SKM-1 (cell line): ENCODE measurements around the gene DCUN1D2.

Source experiments
- DNase-seq: peaks from one replicate; lab custom pipeline; 2025; ENCODE audit not compliant: unreplicated experiment; lab: John Stamatoyannopoulos, UW

Gene DCUN1D2

DNA sequence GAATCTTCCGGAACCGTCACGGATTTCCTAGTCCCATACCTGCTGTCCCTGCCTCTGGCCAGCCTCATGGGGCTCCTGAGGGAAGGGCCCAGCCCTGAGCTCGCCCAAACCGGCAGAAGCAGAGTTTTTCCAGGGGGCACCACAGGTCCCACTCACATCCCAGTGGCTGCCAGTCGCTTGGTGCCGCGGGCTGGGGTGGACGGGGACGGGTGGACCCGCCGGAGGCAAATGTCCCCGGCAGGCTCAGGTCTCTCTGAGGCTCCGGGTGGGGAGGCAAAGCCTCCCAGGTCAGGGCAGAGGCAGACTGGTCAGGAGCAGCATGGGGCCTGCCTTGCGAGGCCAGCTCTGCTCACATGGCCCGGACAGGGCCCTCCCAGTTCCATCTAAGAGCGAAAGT is 62.0 kb downstream of the DCUN1D2 start:
- DNase-seq, result no peak

DNA sequence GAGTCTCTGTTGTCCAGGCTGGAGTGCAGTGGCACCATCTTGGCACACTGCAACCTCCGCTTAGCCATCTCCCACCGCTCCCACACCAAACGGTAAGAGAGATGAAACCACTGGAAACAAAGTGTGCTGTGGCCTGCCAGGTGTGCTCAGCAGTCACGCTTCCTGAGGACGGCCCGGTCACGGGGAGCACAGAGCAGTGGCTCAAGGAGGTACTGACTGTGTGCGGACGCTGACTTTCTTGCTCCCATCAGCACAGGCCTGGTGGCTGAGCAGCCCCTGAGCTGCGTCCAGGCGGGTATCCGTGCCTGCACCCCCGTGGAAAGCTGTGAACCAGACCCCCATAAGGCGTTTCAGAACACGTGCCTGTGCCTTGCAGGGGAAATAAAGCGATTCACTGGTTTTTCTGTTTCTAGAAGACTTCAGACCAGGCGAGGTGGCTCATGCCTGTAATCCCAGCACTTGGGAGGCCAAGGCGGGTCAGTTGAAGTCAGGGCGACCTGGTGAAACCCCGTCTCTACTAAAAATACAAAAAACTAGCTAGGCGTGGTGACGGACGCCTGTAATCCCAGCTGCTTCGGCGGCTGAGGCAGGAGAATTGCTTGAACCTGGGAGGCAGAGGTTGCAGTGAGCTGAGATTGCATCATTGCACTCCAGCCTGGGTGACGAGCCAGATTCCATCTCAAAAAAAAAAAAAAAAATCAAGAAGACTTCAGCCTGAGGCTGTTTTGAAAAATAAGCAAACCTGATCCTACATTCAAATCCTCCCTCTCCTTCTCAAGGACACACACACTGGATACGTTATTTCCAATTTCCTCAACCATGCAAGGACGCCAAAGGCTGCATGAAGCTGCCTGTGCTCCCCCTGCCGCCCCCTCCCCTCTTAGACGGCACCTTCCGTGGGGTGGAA is 62.7 kb downstream of the DCUN1D2 start:
- no peak for DNase-seq

DNA sequence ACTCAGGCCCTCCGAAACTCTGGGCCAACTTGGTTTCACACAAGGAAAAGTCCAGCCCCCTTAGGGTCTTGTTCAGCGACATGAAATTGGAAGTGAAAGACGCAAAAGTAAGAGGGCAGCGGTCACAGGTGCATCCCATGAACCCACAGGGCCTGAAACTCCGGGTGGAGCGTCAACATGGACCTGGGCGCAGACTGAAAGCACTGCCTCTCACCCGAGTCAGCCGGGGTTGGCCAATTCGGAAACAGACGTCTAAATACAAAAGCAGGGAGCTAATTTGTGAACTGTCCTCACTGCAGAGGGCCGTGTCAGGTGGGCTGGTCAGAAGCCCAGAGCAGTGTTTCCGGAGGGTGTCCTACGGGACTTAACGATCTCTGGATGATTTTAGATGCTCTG is 63.9 kb downstream of the DCUN1D2 start:
- no peak for DNase-seq

DNA sequence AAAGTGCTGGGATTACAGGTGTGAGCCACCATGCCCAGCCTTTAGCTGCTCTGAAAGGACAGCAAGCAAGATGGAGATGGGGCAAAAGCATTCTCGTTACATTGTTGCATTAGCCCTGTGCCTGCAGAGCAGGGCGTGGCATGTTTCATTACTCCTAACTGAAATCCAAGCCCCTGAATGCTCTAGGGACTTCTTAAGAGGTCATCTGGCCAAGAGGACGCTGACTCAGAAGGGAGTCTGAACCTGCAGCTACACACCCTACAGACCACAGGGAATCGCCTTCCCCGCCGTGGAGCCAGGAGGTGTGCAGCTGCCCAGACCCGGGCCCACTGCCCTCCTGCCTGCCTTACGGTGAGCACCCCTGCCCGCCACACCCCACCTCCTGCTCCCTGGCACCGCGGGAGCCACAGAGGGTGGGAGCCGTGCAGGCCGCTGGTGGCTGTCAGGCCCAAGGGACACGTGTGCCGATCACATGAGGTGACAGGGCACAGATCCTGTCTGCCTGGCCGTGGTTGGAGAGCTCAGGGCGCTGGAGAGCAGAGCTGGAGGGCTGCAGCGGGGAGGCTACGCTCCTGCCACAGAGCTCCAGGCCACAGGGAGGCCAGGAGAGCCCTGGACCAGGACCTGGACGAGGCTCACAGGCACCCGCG is 64.4 kb downstream of the DCUN1D2 start:
- DNase-seq, result no peak

DNA sequence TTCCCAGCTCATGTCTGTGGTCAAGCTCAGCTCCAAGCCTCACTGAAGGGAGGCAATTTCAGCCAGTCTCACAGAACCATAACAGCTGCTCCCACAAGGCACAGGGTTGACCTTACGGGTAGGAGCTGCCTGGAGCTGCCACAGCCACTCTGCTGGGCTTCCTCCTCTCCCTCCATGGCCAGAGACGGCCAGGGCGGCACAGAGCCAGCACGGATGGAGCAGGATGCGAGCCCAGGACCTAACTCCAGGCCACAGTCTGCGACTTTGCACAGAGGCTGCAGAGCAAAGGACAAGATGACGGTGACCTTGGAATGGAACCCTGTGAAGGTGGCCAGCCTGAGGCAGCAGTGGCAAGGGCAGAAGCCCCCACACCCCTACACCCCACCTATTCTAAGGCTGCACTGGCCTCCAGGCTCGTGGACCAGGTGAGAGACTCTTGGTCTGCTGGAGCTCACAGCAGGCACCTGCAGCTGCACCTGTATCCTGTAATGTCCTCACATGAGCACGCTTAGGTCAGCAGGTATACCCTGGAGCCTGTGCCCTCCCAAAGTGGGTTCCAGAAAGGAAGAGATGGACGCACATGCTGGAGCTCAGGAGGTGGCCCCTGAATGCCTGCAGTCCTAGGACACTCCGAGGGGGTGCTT is 66.9 kb downstream of the DCUN1D2 start:
- DNase-seq, result no peak

DNA sequence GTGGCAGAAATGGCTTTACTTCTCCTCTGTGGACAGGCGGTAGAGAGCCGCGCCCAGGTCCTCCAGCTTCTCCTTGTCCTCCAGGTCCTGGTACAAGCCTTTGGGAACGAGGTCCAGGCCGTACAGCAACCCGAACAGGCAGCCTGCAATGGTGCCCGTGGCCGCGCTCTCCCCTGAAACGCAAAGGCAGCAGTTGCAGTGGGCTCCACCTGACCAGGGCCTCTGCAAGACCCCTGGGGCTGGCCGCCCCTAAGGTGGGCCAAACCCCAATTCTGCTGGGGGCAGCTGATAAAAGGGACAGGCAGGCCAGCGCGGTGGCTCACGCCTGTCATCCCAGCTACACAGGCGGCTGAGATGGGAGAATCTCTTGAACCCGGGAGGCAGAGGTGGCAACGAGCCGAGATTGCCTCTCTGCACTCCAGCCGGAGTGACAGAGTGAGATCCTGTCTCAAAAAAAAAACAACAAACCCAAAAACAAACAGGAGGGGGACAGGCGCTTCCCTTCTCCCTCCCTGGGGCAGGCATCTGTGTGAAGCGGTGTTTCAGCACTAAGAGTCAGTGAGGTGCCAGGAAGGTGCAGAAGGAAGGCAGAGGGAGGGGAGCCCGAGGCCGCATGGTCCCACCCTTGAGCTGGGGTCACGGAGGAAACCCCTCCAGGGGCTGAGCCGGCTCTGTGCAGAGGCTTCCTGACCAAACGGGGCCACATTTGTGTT is 67.5 kb downstream of the DCUN1D2 start:
- DNase-seq, result no peak

DNA sequence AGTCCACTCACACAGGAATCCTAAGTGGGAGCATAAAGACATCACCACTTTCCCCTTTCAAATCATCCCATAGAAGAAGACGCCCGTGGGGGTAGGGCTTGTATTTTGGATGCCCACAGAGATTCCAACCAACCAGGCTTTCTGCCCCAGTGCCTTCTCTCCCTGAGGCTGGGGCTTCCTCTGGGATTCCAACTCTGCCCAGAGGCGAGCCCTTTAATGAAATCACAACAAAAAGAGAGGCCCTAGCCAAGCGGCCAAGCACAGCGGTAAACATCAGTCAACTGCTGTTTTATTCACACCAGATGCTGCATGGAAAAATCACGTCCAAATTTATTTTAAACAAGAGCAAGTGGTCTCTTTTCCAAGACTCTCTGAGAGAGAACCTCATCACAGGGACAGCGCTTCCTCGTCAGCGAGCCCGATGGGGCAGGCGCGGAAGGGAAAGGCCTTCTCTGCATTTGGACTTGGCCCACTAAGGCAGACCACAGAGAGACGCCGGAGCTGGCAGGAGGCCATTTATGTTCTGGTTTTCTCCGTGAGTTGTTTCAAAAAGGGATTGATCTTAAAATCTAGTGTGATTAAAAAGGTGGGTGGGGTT is 68.7 kb downstream of the DCUN1D2 start:
- no peak for DNase-seq

DNA sequence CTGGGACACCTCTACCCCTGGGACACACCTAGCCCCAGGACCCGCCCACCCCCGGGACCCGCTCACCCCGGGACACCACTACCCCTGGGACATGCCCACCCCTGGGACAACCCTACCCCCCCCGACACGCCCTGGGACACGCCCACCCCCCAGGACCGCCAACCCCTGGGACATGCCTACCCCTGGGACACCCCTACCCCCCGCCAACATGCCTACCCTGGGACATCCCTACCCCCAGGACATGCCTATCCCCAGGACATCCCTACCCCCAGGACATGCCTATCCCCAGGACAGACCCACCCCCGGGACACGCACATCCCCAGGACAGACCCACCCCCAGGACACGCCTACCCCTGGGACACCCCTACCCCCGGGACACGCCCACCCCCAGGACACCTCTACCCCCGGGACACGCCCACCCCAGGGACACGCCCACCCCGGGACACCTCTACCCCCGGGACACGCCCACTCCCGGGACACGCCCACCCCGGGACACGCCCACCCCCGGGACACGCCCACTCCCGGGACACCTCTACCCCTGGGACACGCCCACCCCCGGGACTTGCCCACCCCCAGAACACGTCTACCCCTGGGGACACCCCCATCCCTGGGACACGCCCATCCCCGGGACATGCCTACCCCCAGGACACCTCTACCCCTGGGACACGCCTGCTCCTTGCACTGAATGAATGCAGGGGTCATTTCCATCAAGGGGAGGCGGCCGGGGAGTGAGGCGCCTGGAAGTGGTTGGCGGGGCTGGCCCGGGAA is 69.5 kb downstream of the DCUN1D2 start:
- no peak for DNase-seq

DNA sequence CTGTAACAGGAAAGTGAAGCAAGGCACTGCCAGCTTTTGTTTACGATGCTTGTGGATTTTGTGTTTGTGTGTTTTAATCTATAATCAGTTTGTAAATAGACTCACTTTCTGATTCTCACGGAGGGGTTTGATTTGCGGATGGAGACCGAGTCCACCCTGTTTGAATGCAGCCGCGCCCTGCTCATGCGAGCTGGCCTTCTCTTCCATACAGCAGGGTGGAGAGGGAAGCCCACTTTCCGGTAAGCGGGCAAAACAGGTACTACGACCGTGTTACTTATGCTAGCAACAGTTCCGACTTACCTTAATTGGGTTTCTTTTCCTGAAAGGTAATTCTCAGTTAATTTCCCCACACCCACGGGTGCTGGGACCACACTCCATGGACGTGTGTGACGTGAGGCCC is 70.3 kb downstream of the DCUN1D2 start:
- no peak for DNase-seq

DNA sequence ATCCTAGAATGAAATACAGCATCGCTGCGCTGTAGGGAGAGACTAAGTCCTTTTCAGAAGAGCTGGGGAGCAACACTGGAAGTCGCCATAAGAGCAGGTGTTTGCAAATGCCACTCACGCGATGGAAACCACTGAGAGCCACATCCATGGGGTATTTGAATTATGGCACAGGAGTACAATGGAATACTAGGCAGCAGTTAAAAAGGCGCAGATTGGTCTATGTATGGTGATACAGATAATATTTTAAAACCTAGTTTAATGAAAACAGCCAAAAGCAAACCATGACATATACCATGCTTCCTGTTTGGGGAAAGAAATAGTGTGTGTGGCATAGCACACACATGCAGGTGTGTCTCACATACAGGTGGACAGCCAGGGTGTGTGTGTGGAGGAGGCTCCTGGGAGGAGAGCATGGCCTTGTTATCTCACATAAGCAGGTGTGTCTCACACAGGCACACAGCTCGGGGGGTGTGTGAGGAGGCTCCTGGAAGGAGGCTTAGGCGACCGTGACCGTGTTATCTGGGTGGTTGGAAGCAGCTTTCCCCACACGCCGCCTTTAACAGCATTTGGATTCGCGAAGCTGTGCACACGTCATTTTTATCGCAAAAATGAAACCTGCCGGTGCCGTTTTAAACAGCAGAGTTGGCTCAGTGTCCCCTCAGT is 70.8 kb downstream of the DCUN1D2 start:
- no peak for DNase-seq

DNA sequence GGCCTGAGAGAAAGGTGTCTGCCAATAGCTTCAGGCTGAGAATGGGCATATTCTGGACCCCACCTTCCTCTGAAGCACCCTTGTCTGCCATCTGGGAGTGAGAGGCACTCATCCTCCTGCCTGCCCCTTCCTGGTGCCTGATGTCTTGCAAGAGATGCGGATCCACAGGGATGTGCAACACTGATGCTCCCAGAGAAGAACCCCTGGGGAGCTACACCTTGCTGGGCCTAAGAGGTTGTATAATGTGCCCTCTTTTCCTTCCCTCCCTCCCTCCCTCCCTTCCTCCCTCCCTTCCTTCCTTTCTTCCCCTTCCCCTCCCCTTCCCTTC is 71.8 kb downstream of the DCUN1D2 start:
- no peak for DNase-seq

DNA sequence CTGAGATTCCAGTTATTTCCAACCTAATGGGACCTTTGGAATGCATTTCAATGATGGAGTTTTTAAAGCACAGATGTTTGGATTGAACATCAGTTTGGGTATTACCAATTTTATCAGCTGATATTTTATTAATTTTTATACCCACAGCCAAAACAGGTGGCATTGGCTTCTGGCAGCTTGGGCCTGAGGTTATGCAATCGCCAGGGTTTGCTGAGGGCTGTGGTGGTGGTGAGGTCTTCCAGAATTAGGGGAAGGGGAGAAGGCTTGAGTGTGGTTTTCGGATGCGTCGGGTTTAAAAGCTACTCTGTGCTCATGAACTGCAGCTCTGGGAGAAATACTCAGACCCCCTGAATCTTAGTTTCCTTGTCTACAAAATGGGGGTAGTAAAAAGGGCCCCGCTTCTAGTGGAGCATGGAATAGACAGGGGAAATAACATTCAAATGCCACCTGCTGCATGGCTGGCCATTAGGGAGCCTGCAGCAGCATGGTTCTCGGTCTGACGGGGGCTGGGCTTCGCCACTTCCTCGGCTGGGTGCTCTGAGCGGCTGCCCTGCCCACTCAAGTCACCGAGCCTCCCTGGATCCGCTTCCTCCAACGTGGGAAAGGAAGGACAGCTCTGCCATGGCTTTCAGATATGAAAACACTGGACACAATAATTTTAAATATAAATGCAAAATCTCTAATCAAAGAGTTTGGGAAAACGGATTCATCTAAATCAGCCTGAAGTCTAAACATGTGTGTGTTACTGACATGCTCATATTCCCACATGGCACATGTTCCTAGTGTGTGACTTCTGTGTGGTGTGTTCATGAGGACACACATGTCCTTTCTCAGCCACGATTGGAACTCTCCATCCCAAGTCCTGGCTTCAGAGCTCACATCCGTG is 72.4 kb downstream of the DCUN1D2 start:
- DNase-seq, result no peak

DNA sequence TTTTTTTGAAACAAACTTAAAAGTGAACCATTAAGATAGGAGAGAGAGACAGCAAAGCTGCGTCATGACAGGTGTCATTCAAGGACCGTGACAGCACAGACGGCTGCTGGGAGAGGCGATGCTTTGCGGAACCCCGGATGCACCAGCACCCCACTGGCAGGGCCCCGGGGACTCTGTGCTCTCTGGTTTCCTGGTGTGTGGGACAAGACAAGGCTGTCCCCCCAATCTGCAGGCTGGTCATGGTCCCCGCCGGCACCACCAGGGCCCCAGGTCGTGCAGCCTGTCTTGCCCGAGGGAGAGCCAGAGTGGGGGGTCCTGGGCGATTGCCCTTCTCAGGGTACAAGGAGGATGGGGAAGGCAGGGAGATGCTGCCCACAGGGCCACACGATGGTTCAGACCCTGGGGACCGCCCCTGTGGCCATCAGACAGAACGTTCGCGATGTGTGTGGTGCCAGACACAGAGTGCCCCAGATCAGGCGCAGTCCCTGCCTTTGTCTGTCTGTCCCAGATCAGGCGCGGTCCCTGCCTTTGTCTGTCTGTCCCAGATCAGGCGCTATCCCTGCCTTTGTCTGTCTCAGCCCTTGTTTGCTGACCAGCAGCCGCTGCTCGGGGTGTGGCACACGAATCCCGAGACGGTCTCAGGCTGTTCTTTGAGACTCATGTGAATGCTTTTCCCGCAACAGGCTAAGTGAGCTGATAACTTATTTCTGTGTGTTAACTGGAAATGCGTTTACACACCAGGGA is 73.3 kb downstream of the DCUN1D2 start:
- no peak for DNase-seq

DNA sequence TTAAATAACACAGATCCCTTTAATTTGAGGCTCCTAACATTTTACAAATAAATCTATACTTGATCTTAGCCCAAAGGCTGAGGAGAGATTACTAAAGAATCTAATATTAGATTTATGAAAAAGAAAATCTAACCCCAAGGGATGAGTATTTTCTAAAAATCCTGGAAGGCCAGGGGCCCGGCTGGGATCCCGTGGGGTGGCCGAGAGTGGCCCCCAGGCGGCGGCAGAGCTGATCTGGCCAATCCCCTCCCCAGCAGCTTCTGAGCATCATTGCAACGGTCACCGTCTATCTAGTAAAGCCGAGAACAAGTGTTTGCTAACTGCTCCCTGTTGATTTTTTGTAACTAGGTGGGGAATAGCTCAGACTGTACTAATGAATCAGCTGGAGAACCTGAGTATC is 74.7 kb downstream of the DCUN1D2 start:
- DNase-seq, result no peak

DNA sequence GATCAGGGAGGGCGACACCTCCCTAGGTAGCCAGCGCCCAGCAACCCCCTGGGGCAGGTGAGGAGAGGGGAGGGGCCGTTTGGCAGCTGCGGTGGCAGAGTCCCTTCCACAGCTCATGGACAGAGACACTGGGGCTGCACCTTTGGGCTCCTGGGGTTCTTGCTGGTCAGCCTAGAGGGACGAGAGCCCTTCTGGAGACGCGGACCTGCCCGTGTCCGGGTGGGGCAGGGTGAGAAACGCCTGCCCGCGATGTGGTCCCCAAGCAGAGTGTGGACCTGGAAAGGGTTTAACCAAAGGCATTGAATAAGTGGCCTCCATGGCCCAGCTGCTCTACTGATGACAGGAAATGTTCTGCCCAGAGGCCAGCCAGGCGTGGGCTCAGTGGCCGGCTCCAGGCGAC is 75.5 kb downstream of the DCUN1D2 start:
- DNase-seq, result no peak

DNA sequence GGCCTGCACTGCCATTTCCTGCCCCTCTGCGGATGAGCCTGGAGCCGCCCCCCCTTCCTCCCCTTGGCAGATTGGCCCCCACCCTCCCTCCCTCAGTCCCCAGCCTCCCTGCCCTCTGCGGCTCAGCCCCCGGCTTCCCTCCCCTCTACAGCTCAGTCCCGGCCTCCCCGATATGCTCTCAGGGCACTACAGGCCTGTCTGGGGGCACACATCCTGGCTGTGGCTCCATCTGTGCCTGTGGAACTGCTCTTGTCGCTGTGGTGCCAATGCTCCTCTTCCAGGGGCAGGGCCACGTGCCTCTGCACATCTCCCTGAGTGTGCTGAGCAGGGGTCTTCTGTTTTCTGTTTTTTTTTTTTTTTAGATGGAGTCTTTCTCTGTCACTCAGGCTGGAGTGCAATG is 76.2 kb downstream of the DCUN1D2 start:
- DNase-seq, result no peak

DNA sequence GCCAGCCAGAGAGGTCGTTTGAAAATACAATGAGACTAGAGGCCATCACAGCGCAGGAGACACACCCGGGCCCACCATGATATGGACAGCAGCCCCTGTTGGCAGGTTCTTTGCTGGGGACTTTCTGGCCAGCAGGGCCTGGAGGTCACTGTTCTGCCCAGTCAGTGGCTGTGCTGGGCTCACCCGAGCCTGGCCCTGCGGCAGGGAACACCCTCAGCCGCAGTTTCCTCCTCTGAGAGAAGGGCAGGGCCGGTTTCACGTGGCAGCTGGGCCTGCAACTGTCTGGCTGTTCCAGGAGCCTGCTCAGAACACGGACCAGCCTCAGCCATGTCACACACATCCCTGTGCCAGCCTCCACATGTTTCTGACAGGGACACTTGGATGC is 76.6 kb downstream of the DCUN1D2 start:
- no peak for DNase-seq

DNA sequence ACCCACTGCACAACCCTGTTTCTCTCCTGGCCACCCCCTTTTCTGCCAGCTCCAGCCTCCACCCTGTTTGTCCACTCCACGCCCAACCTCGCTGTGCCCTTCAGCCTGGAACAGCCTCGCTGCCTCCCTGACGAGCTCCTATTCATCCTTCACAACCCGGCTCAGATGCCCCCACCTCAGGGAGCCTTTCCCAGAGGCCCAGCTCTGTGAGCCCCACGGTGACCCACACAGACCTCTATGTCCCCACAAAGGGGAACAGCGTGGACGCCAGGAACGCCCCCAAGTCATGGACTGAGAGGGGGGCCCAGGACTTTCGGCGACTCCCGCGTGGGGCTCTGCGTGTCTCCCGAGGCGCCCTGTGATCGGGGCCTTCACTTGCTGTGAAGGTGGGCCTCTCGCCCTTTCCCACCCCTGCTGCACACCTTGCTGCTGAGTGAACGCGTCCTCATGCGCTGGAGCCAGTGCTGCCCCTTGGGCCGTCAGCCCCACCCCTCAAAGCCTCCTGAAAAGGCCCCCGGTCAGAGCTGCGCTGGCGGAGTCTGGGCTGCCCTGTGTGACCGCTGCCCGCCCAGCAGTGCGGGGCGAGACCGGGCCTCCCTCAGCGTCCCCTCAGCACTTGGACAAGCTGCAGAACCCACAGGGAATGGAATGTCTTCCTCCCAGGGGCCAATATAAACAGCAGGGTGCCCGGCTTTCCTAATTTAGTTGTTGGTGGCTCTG is 77.2 kb downstream of the DCUN1D2 start:
- no peak for DNase-seq
